Spinal cord (tissue), 10 donors: ENCODE measurements around the gene RPUSD3. TPM values are rescaled to one million over a fixed set of nuclear protein-coding genes. Genes with fewer than 3 reads are reported as not detected.

Source experiments
- DNase-seq, 6 donors: peaks; one replicate each; pipeline versions ENCODE4 v3.0.0 to v3.0.0-alpha.2; 2013 to 2015; ENCODE audit warnings: low spot score in 6 of 6, low read depth in 4 of 6
- H3K27ac ChIP-seq: one replicate; pipeline ENCODE4 v1.5.1; 2013; ENCODE audit warnings: low read depth, low read length, control low read depth
- H3K27me3 ChIP-seq: one replicate; pipeline ENCODE4 v1.6.1; 2013; ENCODE audit warnings: low read length; ENCODE audit not compliant: control insufficient read depth, insufficient read depth
- H3K36me3 ChIP-seq: one replicate; pipeline ENCODE4 v1.6.1; 2013; ENCODE audit warnings: low read length; ENCODE audit not compliant: control insufficient read depth, insufficient read depth
- H3K4me1 ChIP-seq: one replicate; pipeline ENCODE4 v1.6.1; 2013; ENCODE audit warnings: low read length; ENCODE audit not compliant: control insufficient read depth, insufficient read depth
- H3K4me3 ChIP-seq: one replicate; pipeline ENCODE4 v1.5.1; 2013; ENCODE audit warnings: low read depth, low read length, control low read depth
- H3K9me3 ChIP-seq: one replicate; pipeline ENCODE4 v1.6.1; 2013; ENCODE audit warnings: low read length; ENCODE audit not compliant: control insufficient read depth, insufficient read depth
- WGBS: methylation state at CpG from one replicate; pipeline ENCODE4 v1.1.5; 2013; ENCODE audit warnings: missing lambda C conversion rate; ENCODE audit not compliant: insufficient coverage; 5-methylcytosine and 5-hydroxymethylcytosine counted together
- polyA plus RNA-seq, 2 donors: library from polyadenylated mRNA; unstranded; fragments of 120-200 nt; gene quantifications; one replicate each; pipeline ENCODE4 v1.2.1, GENCODE V29; 2013; ENCODE audit not compliant: insufficient read length in 2 of 2
- total RNA-seq, 2 donors: library from RNA; depleted of rRNA in 1 of 2; stranded (reverse); fragments of 120-200 nt in 1 of 2; fragments of >200 nt in 1 of 2; gene quantifications; one replicate each; pipeline versions ENCODE4 v1.2.3 to v1.2.4, GENCODE V29; 2013 to 2014
- donor health status: healthy.

The RPUSD3 gene
- total and polyA plus RNA-seq, 4 donors: 19.2 to 53.8 (median 42.4) TPM

DNA sequence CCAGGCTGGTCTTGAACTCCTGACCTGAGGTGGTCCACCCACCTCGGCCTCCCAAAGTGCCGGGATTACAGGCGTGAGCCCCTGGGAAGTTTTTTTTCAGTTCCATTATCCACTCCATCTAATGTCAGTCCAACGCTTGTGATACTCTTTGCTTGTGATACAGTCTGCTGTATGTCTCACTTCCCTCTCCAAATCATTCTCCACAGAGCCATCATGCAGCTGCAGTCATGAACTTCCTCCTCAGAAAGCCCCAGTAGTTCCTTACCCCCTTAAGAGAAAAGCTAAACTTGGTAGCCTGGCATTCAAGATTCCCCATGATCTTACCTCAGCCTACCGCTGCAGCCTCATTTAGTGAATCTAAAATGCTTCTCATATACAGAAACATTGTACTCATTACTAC lies 48.6 kb downstream of the RPUSD3 start:
- no peak for DNase-seq
- no peak overlapping the region for H3K27ac ChIP-seq
- H3K27me3 ChIP-seq: no peaks in the 10 kb centered on the region
- H3K9me3 ChIP-seq: no peaks in the 10 kb centered on the region
- H3K36me3 ChIP-seq: peaks cover 44% of the 10 kb centered on the region
- H3K4me1 ChIP-seq: peaks cover 12% of the 10 kb centered on the region
- no peak overlapping the region for H3K4me3 ChIP-seq
- WGBS: 77% methylated on average over 5 of the region's 5 CpGs

GRCh38 chr3:9794400-9794799 lies 49.4 kb downstream of the RPUSD3 start:
- Histone ChIP-seq H3K9me3 (no peaks in the 10 kb centered on the region), H3K4me3 (no peak overlapping the region), H3K27me3 (no peaks in the 10 kb centered on the region), H3K36me3 (peaks cover 45% of the 10 kb centered on the region), H3K4me1 (peaks cover 12% of the 10 kb centered on the region), H3K27ac (no peak overlapping the region)
- no peak for DNase-seq
- WGBS: 99% methylated on average over 10 of the region's 11 CpGs

DNA sequence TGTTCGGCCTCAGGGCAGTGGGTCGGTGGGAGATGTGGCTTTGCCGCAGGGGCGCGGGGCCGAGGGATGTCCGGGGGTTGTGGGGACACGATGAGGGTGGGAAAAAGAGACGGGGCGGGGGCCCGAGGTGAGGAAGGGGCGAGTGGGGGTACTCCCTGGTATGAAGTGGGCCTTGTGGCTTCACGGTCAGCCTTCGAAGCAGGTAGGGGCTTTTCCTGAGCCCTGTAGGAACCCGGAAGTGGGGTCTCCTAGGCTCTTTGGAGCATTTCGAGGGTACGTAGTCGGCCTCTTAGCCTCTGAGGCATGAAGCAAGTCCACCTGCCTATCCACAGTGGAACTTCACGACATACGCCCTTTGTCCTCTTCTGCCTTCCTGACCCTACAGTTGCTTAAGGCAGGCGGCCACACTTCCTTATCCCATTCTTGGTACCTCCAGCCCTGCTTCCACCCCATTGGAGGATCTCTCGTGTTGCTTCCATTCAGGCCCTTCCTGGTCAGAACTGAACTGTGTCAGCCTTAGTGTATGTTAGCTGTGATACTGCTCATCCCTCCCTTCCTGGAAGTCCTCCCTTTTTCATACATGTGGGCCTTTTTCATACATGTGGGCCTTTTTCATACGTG lies 50.5 kb downstream of the RPUSD3 start:
- H3K4me3 ChIP-seq: peak overlapping the region; percentile 93
- DNase-seq: no peak
- no peaks in the 10 kb centered on the region for H3K27me3 ChIP-seq
- H3K36me3 ChIP-seq: peaks cover 46% of the 10 kb centered on the region
- WGBS: 2% methylated on average over 20 of the region's 23 CpGs
- H3K27ac ChIP-seq: peak overlapping the region; percentile 97
- H3K4me1 ChIP-seq: peaks cover 12% of the 10 kb centered on the region
- H3K9me3 ChIP-seq: no peaks in the 10 kb centered on the region

DNA sequence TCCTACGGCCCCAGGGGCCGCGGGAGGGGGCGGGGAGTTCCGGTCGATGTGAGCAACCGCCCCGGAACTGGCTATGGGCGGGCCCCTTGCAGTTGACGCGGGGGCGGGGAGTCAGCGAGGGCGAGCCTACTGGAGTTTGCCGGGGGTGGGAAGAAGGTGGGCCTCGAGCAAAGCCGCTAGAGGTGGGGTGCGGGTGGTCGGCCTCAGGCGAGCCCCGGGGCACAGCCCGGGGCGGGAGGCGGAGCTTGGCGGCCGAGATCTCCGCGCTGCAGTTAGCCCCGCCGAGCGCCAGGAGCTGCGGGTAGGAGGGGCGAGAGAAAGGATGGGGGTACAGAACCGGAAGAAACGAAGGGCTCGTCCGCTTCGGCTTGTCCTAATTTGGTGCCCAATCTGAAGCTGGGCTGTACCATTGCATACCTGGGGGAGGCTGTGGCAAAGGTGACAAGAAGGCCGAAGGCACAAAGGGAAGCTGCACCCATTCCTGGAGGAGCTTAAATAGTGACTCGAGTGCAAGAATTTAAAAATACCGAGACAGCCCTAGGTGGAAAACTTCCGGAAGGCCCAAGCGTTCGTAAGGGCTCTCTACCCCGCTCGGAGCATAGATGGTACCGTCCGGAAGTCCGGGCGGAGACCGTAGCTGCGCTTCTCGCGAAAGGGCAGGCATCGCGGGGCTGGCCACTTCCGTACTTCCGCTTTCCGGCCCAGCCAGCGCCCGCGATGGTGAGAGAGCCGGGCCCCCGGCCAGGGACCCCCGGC lies 51.2 kb downstream of the RPUSD3 start, which contains the start of the genes ARPC4 and TADA3:
TSS of gene ARPC4 (plus strand) at position 678 of the 756 bp plus-strand sequence. CDS start at position 718, 40 bp downstream.
TSS of gene TADA3 (minus strand) at position 69 of the 756 bp plus-strand sequence. CDS start 1,007 bp downstream, outside the sequence.
- peak; percentile 89 to 99 (median 96) for DNase-seq
- peaks cover 44% of the 10 kb centered on the region for H3K36me3 ChIP-seq
- under 1% methylated on average over 61 of the region's 65 CpGs for WGBS
- H3K27ac ChIP-seq: peak within 1 kb of the TSS; percentile 97
- no peaks in the 10 kb centered on the region for H3K9me3 ChIP-seq
- H3K4me1 ChIP-seq: peaks cover 12% of the 10 kb centered on the region
- no peaks in the 10 kb centered on the region for H3K27me3 ChIP-seq
- H3K4me3 ChIP-seq: peak within 1 kb of the TSS; percentile 93

DNA sequence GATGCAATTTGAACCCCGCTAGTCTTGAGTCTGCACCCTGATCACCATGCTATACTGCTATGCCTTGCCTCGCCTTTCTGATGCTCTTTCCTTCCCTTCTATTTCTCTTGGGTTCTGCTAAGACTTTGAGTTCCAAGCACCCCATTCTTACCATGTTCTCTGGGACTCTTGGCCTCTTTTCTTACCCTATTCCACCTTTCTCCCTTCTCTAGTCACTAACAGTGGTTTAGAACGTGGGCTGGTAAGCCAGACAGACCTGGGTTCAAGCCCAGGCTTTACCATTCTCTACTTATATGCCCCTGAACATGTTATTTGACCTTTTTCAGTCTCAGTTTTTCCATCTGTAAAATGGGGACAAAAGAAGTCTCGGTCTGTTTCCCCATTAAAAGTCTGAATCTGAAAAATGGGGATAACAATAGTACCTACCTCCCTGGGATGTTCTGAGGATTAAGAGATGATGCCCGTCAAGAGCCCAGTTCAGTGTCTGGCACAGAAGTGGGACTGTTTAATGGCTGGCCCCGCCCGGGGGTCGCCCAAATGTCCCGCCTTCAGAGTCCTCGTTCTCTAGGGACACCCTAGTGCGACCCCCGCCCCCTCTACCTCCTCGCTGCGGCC lies 51.9 kb downstream of the RPUSD3 start:
- Histone ChIP-seq H3K4me1 (peaks cover 12% of the 10 kb centered on the region), H3K4me3 (peak overlapping the region; percentile 93), H3K36me3 (peaks cover 46% of the 10 kb centered on the region), H3K27me3 (no peaks in the 10 kb centered on the region), H3K9me3 (no peaks in the 10 kb centered on the region), H3K27ac (peak overlapping the region; percentile 97)
- no peak for DNase-seq
- WGBS: 32% methylated on average over 7 of the region's 14 CpGs

DNA sequence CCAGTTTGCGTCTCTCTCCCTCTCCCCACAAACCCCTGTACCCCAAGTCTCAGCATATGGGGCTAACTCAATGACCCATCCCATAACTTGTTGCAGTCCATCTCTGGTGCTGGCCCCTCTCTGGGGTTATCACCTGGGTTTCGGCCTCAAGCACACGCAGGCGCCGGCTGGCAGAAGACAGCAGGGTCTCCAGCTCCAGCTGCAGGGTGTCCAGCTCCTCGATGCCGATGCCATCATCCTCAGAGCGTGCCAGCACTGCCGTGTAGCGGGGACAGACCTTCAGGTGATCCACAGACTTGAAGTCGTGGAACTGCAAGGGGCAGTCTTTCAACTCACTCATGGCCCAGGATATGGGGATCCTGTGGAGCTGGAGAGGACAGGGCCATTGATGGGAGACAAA lies 52.7 kb downstream of the RPUSD3 start:
- H3K36me3 ChIP-seq: peaks cover 45% of the 10 kb centered on the region
- H3K9me3 ChIP-seq: no peaks in the 10 kb centered on the region
- DNase-seq: no peak
- WGBS: 96% methylated on average over 7 of the region's 11 CpGs
- H3K4me1 ChIP-seq: peaks cover 12% of the 10 kb centered on the region
- no peak overlapping the region for H3K27ac ChIP-seq
- H3K4me3 ChIP-seq: no peak overlapping the region
- H3K27me3 ChIP-seq: no peaks in the 10 kb centered on the region

Other genes with a start within 250 kb of the RPUSD3 start
- 10 to 100 TPM; 21.0 to 30.6 TPM for gene MTMR14, start 194.5 kb downstream of the RPUSD3 start, total RNA-seq
- 10 to 100 TPM; 21.1 to 28.5 TPM for gene MTMR14, start 194.5 kb downstream of the RPUSD3 start, polyA plus RNA-seq
- 1 to 10 TPM; 3.3 to 6.3 TPM for gene CPNE9, start 140.2 kb downstream of the RPUSD3 start, total RNA-seq
- gene CPNE9, start 140.2 kb downstream of the RPUSD3 start, polyA plus RNA-seq: 1 to 10 TPM; 5.3 to 6.1 TPM
- gene BRPF1, start 112.3 kb downstream of the RPUSD3 start, total RNA-seq: 10 to 100 TPM; 10.4 to 18.9 TPM
- 10 to 100 TPM; 15.2 to 16.7 TPM for gene BRPF1, start 112.3 kb downstream of the RPUSD3 start, polyA plus RNA-seq
- gene OGG1, start 94.1 kb downstream of the RPUSD3 start, total RNA-seq: 10 to 100 TPM; 25.8 to 42.4 TPM
- gene OGG1, start 94.1 kb downstream of the RPUSD3 start, polyA plus RNA-seq: 10 to 100 TPM; 46.1 to 57.8 TPM
- gene CAMK1, start 74.1 kb downstream of the RPUSD3 start, total RNA-seq: 10 to 100 TPM; 36.3 to 64.4 TPM
- gene CAMK1, start 74.1 kb downstream of the RPUSD3 start, polyA plus RNA-seq: 10 to 100 TPM; 42.3 to 44.1 TPM
- gene TADA3, start 51.5 kb downstream of the RPUSD3 start, total RNA-seq: 10 to 100 TPM; 32.5 to 63.1 TPM
- gene TADA3, start 51.5 kb downstream of the RPUSD3 start, polyA plus RNA-seq: 10 to 100 TPM; 80.2 to 88.3 TPM
- gene ARPC4, start 50.9 kb downstream of the RPUSD3 start, total RNA-seq: 100 to 1,000 TPM; 109 to 131 TPM
- 100 to 1,000 TPM; 138 to 141 TPM for gene ARPC4, start 50.9 kb downstream of the RPUSD3 start, polyA plus RNA-seq
- gene TTLL3, start 33.7 kb downstream of the RPUSD3 start, total RNA-seq: 10 to 100 TPM; 32.4 to 50.6 TPM
- 10 to 100 TPM; 46.7 to 75.0 TPM for gene TTLL3, start 33.7 kb downstream of the RPUSD3 start, polyA plus RNA-seq
- not detected for gene CIDEC, start 36.2 kb upstream of the RPUSD3 start, total RNA-seq
- gene CIDEC, start 36.2 kb upstream of the RPUSD3 start, polyA plus RNA-seq: under 1 TPM; 0.24 to 0.54 TPM
- gene JAGN1, start 46.6 kb upstream of the RPUSD3 start, total RNA-seq: 10 to 100 TPM; 16.7 to 25.2 TPM
- gene JAGN1, start 46.6 kb upstream of the RPUSD3 start, polyA plus RNA-seq: 10 to 100 TPM; 34.0 to 35.2 TPM
- gene IL17RE, start 58.8 kb upstream of the RPUSD3 start, total RNA-seq: 1 to 10 TPM in 1 of 2 donors, under 1 TPM in 1; 0.79 to 1.1 TPM
- 1 to 10 TPM; 1.7 to 2.7 TPM for gene IL17RE, start 58.8 kb upstream of the RPUSD3 start, polyA plus RNA-seq
- 10 to 100 TPM; 16.7 to 34.2 TPM for gene IL17RC, start 73.1 kb upstream of the RPUSD3 start, total RNA-seq
- 10 to 100 TPM; 24.9 to 32.0 TPM for gene IL17RC, start 73.1 kb upstream of the RPUSD3 start, polyA plus RNA-seq
- gene CRELD1, start 89.8 kb upstream of the RPUSD3 start, total RNA-seq: 10 to 100 TPM; 36.1 to 64.9 TPM
- gene CRELD1, start 89.8 kb upstream of the RPUSD3 start, polyA plus RNA-seq: 10 to 100 TPM; 67.2 to 88.5 TPM
- gene PRRT3, start 108.4 kb upstream of the RPUSD3 start, total RNA-seq: 1 to 10 TPM; 3.8 to 4.0 TPM
- gene PRRT3, start 108.4 kb upstream of the RPUSD3 start, polyA plus RNA-seq: 10 to 100 TPM; 12.3 to 15.5 TPM
- 10 to 100 TPM; 65.0 to 68.7 TPM for gene EMC3, start 142.8 kb upstream of the RPUSD3 start, total RNA-seq
- gene EMC3, start 142.8 kb upstream of the RPUSD3 start, polyA plus RNA-seq: 10 to 100 TPM; 80.5 to 85.6 TPM
- 10 to 100 TPM; 10.8 to 12.5 TPM for gene FANCD2, start 182.4 kb upstream of the RPUSD3 start, total RNA-seq
- gene FANCD2, start 182.4 kb upstream of the RPUSD3 start, polyA plus RNA-seq: 10 to 100 TPM; 11.4 to 17.3 TPM